ENCODE data around the gene GGT7.
A peak's percentile ranks its signal among the peaks of the same experiment; 100 is the strongest.

The GGT7 gene

DNA sequence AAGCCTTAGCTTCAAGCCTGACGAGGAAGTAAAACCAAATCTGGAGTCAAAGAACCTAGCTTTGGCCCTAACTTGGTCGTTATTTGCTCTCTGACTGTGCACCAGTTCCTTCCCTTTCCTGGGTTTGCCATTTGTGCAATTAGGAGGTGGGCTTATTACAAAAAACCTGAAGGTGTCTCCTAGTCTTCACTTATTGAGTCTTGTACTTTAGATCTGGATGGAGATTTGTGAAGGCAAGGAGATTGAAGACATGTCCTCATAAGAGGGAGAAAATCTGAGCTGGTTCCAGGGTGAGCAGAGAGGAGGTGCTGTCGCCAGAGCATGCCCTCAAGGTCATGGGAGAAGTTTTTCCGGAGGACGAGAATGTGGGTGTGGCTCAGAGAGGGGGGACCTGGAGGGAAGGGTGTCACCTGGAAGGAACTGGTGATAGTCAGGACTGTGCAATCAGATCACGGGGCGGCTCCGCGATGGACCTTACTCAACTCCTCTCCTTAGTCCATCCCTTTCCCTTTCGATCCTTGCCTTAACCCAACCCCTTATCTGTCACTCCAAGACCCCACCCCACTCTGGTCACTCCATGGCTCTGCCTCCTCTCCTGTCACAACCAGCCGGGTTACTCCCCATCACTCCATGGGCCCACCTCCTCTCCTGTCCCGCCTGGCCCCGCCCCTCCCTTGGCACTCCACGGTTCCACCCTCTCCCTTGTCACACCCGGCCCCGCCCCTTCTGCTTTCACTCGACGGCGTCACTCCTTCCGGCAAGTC is 3.2 kb upstream of the GGT7 start:
- peak; percentile 98 for DNase-seq (ENCODE audit: low read depth)
- peak overlapping the region; percentile 49 for H3K4me3 ChIP-seq (ENCODE audit: control insufficient read depth, low read depth, low read length)
- TF ChIP-seq CTCF (conservative IDR thresholded peaks at IDR 0.05; ENCODE audit: control insufficient read depth, insufficient read depth, low read depth, low read length): peak; percentile 22

GRCh38 chr20:34874094-34874654 is 1.5 kb upstream of the GGT7 start:
- peak; percentile 98 for TF ChIP-seq CTCF (conservative IDR thresholded peaks at IDR 0.05; ENCODE audit: control insufficient read depth, insufficient read depth, low read depth, low read length)
- no peak overlapping the region for H3K4me3 ChIP-seq (ENCODE audit: control insufficient read depth, low read depth, low read length)
- DNase-seq (ENCODE audit: low read depth): peak; percentile 89

DNA sequence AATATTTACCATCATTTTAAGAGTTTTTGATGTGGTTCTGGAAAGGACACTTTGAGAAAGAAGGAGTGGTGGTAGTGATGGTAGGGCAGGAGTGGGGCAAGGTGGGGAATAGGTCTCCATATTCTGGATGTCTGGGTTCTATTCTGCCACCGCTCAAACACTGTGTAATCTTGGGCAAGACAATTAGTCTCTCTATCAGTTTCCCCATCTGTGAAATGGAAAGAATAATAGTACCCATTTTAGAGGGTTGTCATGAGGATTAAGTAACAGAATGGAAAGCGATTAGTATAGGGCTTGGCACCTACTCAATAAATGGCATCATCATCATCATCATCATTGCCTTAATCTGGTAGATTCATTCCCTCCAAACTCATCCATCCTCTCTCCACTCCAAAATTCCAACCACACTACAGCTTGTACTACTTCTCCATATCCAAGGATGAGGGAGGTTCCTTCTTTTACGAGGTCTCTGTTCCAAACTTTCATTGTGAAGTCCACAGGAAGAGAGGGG is 982 bp upstream of the GGT7 start:
- no peak overlapping the region for H3K4me3 ChIP-seq (ENCODE audit: control insufficient read depth, low read depth, low read length)
- TF ChIP-seq CTCF (conservative IDR thresholded peaks at IDR 0.05; ENCODE audit: control insufficient read depth, insufficient read depth, low read depth, low read length): no peak

GRCh38 chr20:34871966-34872621 is 562 bp downstream of the GGT7 start:
- TF ChIP-seq CTCF (conservative IDR thresholded peaks at IDR 0.05; ENCODE audit: control insufficient read depth, insufficient read depth, low read depth, low read length): no peak
- peak overlapping the region; percentile 66 for H3K4me3 ChIP-seq (ENCODE audit: control insufficient read depth, low read depth, low read length)
- no peak for DNase-seq (ENCODE audit: low read depth)

More for the DNA sequence above, 982 bp upstream of the GGT7 start:
- DNase-seq (ENCODE audit: low read depth): no peak

- no peak for DNase-seq (ENCODE audit: low read depth)
- TF ChIP-seq CTCF (conservative IDR thresholded peaks at IDR 0.05; ENCODE audit: control insufficient read depth, insufficient read depth, low read depth, low read length): no peak
- no peak overlapping the region for H3K4me3 ChIP-seq (ENCODE audit: control insufficient read depth, low read depth, low read length)
Measured at GRCh38 chr20:34871320-34871926, 1.2 kb downstream of the GGT7 start.

DNA sequence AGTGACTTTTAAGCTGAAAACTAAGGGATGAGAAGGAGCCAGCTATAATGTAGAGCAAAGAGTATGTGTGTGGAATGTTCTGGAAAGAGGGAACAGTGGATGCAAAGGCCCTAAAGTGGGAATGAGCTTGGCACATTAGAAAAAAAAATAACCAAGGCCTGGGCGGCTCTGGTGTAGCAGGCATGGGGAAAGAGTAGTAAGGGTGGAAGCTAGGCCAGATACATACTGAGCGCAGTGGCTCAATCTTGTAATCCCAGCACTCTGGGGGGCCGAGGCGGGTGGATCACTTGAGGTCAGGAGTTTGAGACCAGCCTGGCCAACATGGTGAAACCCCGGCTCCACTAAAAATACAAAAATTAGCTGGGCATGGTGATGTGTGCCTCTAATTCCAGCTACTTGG is 8.4 kb downstream of the GGT7 start:
- TF ChIP-seq CTCF (conservative IDR thresholded peaks at IDR 0.05; ENCODE audit: control insufficient read depth, insufficient read depth, low read depth, low read length): no peak
- DNase-seq (ENCODE audit: low read depth): no peak
- H3K4me3 ChIP-seq (ENCODE audit: control insufficient read depth, low read depth, low read length): no peak overlapping the region
